ENCODE results near the gene ZNF521.

Gene ZNF521

GRCh38 chr18:25306671-25307070 is 45.3 kb downstream of the ZNF521 start:
- Histone ChIP-seq H3K4me3 (ENCODE audit: low read depth, low read length) (no peak overlapping the region), H3K9me3 (no peaks in the 10 kb centered on the region), H3K36me3 (no peaks in the 10 kb centered on the region), H3K27me3 (no peaks in the 10 kb centered on the region), H3K4me1 (no peaks in the 10 kb centered on the region)
- TF ChIP-seq CTCF (IDR thresholded peaks at IDR 0.05; ENCODE audit: low read depth, low read length): no peak
- DNase-seq: no peak

GRCh38 chr18:25305584-25305983 is 46.4 kb downstream of the ZNF521 start:
- H3K4me3 ChIP-seq (ENCODE audit: low read depth, low read length): no peak overlapping the region
- H3K27me3 ChIP-seq: no peaks in the 10 kb centered on the region
- H3K4me1 ChIP-seq: no peaks in the 10 kb centered on the region
- no peak for TF ChIP-seq CTCF (IDR thresholded peaks at IDR 0.05; ENCODE audit: low read depth, low read length)
- H3K9me3 ChIP-seq: no peaks in the 10 kb centered on the region
- no peaks in the 10 kb centered on the region for H3K36me3 ChIP-seq
- no peak for DNase-seq

DNA sequence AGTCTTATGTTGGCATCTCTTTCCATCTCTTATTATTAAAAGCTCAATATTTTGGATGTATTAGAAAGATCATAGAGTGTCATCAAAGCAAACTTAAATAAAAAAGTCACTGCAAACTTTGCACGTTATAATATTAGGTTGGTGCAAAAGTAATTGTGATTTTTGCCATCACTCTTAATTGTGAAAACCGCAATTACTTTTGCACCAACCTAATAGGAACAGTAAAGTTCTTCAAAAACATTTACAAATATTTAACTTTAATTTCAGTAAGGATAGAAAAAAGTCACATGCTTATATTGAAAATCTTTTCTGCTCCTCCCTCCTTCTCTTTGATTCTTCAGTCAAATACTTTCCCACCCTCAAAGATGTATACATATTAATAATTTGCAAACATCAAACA is 51.5 kb downstream of the ZNF521 start:
- no peaks in the 10 kb centered on the region for H3K36me3 ChIP-seq
- no peak for TF ChIP-seq CTCF (IDR thresholded peaks at IDR 0.05; ENCODE audit: low read depth, low read length)
- no peak overlapping the region for H3K4me3 ChIP-seq (ENCODE audit: low read depth, low read length)
- no peaks in the 10 kb centered on the region for H3K9me3 ChIP-seq
- DNase-seq: no peak
- H3K27me3 ChIP-seq: no peaks in the 10 kb centered on the region
- no peaks in the 10 kb centered on the region for H3K4me1 ChIP-seq

- no peak for TF ChIP-seq CTCF (IDR thresholded peaks at IDR 0.05; ENCODE audit: low read depth, low read length)
- H3K27me3 ChIP-seq: no peaks in the 10 kb centered on the region
- H3K4me3 ChIP-seq (ENCODE audit: low read depth, low read length): no peak overlapping the region
- H3K9me3 ChIP-seq: no peaks in the 10 kb centered on the region
- H3K4me1 ChIP-seq: no peaks in the 10 kb centered on the region
- DNase-seq: no peak
- no peaks in the 10 kb centered on the region for H3K36me3 ChIP-seq
Observed at GRCh38 chr18:25299426-25300300, 52.3 kb downstream of the ZNF521 start.

DNA sequence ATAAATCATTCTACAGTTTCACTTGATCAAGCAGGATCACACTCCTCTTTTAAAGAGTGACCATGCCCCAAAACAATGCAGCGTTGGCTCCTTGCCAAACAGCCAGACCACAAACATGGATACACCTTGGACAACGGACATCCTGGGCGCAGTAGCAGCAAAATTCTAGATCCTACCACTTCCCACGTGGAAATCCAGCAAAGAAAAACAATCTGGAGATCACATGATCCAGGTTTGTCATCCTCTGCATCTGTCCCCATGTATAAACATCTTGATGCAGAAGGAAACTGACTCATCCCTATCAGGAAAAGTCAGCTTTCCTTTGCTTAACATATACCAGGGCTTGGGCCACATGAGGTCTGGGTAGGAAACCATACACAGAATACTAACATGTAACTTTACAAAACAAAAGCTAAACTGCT is 53.1 kb downstream of the ZNF521 start:
- no peak overlapping the region for H3K4me3 ChIP-seq (ENCODE audit: low read depth, low read length)
- H3K9me3 ChIP-seq: no peaks in the 10 kb centered on the region
- no peaks in the 10 kb centered on the region for H3K36me3 ChIP-seq
- TF ChIP-seq CTCF (IDR thresholded peaks at IDR 0.05; ENCODE audit: low read depth, low read length): no peak
- H3K4me1 ChIP-seq: no peaks in the 10 kb centered on the region
- no peak for DNase-seq
- no peaks in the 10 kb centered on the region for H3K27me3 ChIP-seq

DNA sequence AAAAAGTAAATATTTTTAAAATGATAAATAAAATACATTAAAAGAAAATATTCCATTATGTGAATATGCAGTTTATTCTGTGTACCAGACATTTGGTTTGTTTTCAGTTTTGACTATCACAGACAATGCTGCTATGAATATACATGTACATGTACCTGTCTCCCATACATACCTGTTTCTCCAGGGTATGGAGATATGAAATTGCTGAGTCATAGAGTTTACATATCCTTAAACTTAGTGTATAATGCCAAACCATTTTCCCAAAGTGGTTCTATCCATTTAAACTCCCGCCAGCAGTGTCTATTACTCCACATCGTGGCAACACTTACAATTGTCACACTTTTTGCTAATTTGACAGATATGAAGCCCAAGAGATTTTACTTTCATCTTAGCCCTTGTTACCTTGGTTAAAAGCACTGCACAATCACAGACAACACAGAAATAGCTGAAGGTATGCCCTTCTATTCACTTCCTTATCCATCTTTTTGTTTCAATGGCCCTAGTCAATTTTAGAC is 56.3 kb downstream of the ZNF521 start:
- H3K4me3 ChIP-seq (ENCODE audit: low read depth, low read length): no peak overlapping the region
- DNase-seq: no peak
- H3K27me3 ChIP-seq: no peaks in the 10 kb centered on the region
- H3K4me1 ChIP-seq: no peaks in the 10 kb centered on the region
- H3K36me3 ChIP-seq: no peaks in the 10 kb centered on the region
- no peaks in the 10 kb centered on the region for H3K9me3 ChIP-seq
- TF ChIP-seq CTCF (IDR thresholded peaks at IDR 0.05; ENCODE audit: low read depth, low read length): no peak

All from BE2C (cell line).